GM18867 (cell line): ENCODE measurements around the gene CDH13.

Source experiments
- ATAC-seq: cut with Tn5 transposase; IDR thresholded peaks from one replicate; pipeline ENCODE4 v1.9.1; 2021; ENCODE audit warnings: mild to moderate bottlenecking, moderate library complexity; ENCODE audit not compliant: unreplicated experiment

The CDH13 gene

GRCh38 chr16:83449861-83450260 lies 823.1 kb downstream of the CDH13 start:
- no peak for ATAC-seq

GRCh38 chr16:83453977-83454376 lies 827.2 kb downstream of the CDH13 start:
- ATAC-seq = peak; percentile 72

GRCh38 chr16:83455716-83456115 lies 828.9 kb downstream of the CDH13 start:
- ATAC-seq = no peak

GRCh38 chr16:83456934-83457333 lies 830.2 kb downstream of the CDH13 start:
- ATAC-seq = no peak

GRCh38 chr16:83458612-83459011 lies 831.8 kb downstream of the CDH13 start:
- peak; percentile 77 for ATAC-seq

GRCh38 chr16:83464991-83465390 lies 838.2 kb downstream of the CDH13 start:
- ATAC-seq = no peak

DNA sequence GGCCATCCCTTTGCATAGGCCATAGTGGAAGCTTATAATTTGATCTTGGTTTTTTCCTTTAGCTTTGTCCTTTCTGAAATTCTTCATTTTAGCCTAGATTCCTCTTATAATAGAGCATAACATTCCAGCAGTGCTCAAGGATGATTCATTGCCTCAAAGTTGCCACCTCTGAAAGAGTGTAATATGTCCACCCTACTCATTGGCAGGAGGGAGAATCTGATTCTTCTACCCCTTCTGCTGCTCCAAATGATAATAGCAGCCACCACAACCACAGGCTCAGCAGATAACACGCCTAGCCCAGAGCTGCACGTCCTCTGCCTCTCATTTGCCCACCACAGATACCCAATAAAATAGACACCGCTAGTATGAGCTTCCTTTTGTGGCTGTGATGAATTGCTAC lies 843.6 kb downstream of the CDH13 start:
- no peak for ATAC-seq

DNA sequence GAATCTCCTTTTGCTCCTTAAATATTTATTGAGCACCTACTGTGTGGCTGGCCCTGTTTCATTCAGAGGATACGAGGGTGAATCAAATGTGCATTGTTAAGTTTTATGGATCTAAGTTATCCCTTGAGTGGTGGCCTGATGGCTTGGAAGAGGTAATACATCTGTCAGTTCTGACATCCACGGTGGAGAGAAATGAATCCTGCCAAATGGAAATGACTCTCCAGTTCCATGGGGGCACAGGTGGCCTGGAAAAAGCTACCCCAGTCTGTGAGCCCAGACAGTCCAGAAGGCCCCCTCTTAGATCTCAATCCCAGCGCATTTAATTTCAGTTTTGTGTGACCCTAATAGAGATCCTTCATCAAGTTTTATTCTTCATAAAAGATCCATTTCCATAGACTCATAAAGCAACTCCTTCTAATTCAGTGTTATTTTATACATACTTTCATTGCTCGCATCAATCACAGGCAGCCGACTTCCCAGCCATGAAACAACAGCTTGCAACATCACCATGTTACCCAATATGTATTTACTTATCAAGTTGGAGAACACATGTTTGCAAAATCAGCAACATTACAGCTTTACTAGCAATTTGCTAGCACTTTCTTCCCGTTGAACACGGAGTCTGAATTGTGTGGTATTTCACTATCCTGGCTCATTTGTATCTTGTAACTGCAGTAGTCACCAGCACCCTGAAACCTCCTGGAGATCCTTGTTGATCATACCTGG lies 846.2 kb downstream of the CDH13 start:
- ATAC-seq = no peak

- ATAC-seq = no peak
Measured at GRCh38 chr16:83473926-83474650, 847.3 kb downstream of the CDH13 start.

GRCh38 chr16:83475108-83475507 lies 848.3 kb downstream of the CDH13 start:
- ATAC-seq = no peak

DNA sequence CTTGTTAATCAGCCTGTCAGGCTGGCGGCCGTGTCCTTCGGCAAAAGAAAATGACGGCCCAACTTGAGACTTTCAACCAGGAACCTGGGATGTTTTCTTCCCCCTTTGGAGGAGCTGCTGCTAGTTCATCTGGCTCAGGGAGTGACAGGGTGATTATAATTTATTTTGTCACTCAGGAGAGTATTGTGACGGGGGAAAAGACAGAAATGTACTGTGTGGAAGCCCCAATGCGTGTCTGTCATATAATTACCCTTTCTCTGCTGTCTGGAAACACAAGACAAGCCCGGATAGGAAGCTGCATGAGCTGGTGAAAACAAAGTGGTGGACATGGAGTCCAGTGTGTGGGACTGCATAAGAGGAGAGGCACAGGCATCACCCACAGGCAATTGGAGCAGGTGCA lies 854.8 kb downstream of the CDH13 start:
- ATAC-seq = no peak

DNA sequence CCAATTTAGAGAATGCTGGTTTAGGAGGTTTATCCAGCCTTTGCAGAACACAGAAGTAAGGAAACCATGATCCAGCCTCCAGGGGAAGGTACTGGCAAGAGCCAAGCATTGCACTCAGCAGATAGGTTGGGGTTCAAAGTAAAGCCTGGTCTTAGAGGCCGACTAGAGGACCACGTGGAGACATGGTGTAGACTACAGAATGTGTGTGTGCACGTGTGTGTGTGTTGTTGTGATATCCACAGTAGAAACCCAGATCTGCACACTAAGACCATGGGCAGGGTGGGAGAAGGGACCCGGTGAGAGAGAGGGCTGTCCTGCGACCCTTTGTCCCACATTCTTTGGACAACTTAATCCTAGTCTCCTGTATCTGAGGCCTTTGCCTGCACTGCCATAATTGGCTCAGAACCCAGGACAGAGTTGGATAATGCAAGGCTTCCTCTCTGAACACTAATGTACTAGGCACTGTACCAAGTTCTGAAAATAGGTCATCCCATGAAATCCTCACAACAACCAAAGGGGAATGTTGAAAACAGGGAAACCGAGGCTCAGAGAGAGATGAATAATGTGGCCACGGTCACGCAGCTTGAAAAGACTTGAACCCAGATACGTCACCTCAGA lies 855.9 kb downstream of the CDH13 start:
- no peak for ATAC-seq

GRCh38 chr16:83490073-83490472 lies 863.3 kb downstream of the CDH13 start:
- no peak for ATAC-seq

GRCh38 chr16:83494459-83494858 lies 867.7 kb downstream of the CDH13 start:
- no peak for ATAC-seq

DNA sequence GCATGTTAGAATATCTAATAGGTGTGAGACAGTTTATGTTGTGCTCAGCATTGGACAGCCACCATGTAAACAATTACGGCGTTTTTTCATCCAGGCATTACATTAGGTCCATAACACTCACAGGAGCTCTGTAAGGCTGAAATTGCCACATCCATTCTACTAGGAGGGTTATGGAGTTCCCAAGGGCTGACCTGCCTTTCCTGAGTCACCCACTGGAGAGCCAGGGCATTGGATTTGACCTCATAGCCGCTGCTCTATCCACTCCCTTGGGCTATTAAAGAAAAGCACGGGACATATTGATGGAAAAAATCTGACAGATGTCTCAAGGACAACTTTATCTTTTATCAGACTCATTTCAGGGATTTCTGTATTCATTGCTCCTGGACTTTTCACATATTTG lies 874.7 kb downstream of the CDH13 start:
- ATAC-seq = no peak

DNA sequence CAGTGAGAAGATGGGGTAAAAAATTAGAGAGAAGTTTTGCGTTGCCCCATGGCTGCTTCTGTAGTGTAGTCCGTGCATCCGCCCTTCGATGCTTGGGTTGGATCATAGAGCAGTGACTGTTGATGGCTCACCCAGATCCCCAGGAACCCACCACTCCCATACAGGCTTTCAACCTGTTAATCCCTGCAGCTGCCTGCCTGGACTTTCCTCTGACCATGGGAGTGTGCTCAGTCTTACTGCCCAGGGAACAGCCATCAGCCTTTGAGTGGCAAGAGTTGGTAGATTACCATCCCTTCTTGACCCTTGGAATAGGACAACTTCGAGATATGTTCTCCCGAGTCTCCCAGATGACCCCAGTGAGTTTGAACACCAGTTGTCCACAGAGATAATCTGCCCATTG lies 881.5 kb downstream of the CDH13 start:
- ATAC-seq = no peak

GRCh38 chr16:83509316-83509715 lies 882.5 kb downstream of the CDH13 start:
- no peak for ATAC-seq

- no peak for ATAC-seq
Measured at GRCh38 chr16:83510906-83511305, 884.1 kb downstream of the CDH13 start.

- no peak for ATAC-seq
Measured at GRCh38 chr16:83513008-83513755, 886.4 kb downstream of the CDH13 start.

GRCh38 chr16:83515395-83515794 lies 888.6 kb downstream of the CDH13 start:
- ATAC-seq = no peak

- ATAC-seq = no peak
Measured at GRCh38 chr16:83516931-83517330, 890.2 kb downstream of the CDH13 start.
